D721Med (cell line): ENCODE results near the gene NRXN3.

ENCODE experiments used
- DNase-seq: peaks from one replicate; pipeline ENCODE4 v3.0.0; 2011; ENCODE audit warnings: low spot score; ENCODE audit not compliant: insufficient read length
- FAIRE-seq: peaks from 2 replicates; lab custom pipeline; 2011; peaks lifted over from hg19 to GRCh38; lab: Jason Lieb, UNC
- CTCF ChIP-seq: IDR thresholded peaks from 2 replicates; pipeline ENCODE4 v1.5.1; 2012; ENCODE audit warnings: mild to moderate bottlenecking, control low read depth; ENCODE audit not compliant: insufficient read depth; ENCODE audit errors: missing control alignments

NRXN3 gene

DNA sequence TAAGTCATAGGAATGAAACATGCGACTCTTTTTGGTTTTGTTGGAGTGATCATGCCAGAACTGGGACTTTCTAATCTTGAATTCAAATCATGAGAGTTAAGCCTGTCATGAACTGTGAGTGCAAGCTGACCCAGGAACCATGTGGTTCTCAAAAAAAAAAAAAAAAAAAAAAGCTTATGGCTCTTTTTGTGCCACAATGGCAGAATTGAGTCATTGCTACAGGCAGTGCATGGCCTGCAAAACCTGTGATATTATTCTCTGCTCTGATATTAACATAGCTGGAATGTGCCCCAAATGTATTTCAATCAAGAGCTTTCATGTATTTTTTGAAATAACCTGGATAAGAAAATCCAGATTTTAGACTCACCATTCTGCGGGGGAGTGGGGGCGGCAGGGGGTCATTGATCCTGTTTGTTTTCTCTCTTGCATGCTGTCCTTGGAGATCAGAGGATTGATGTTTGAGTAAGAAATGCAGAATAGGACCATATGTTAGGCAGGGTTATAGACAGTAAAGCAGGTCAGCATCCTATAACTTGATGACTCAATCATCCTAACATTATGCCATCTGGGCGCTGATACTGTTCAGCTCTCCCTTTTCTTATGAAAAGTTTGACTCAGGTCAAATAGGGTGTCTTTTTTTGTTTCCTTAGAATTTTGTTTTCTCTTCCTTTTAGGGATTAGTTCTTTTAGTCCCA, 1243.7 kb downstream of the NRXN3 start:
- DNase-seq (no peak), FAIRE-seq (no peak)
- TF ChIP-seq CTCF = no peak

DNA sequence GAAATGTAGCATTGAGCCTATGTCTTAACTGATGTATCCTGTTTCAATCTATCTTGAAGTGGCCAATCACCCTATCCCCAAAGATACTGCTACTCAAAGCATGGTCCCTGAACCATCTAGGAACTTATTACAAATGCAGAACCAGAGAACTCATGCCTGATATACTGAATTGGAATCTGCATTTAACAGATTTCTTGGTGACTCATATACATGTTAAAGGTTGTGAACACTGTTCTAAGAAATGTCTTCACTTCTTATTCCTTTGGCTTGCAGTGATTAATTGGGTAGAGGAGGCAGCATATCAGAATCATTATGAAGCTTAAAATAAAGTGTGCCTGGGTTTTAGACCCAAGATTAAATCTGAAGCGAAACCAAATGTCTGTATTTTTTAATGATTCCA, 1245.6 kb downstream of the NRXN3 start:
- FAIRE-seq = no peak
- no peak for TF ChIP-seq CTCF

DNA sequence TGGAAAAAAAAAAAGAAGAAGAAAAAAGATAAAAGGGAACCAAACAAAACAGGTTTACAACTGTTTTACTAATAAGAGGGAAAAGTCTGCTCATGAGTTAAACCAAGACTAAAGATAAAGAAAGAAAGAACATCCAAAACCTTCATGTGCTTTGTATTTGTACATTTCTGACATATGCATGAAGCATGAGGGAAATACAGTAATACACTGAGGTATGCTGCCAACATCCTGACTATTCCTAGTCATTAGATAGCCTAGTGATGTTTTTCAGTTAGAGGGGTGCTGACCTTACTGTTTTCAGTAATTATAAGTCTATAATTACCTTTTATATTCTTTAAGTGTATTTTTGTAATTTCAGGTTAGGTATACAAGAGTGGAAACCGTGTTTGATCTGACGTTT, 1247.8 kb downstream of the NRXN3 start:
- FAIRE-seq (no peak), DNase-seq (no peak)
- no peak for TF ChIP-seq CTCF

More for the DNA sequence above, 1245.6 kb downstream of the NRXN3 start:
- no peak for DNase-seq

- FAIRE-seq = no peak
- no peak for DNase-seq
- TF ChIP-seq CTCF = no peak
Measured at GRCh38 chr14:79418649-79419415, 1248.7 kb downstream of the NRXN3 start.

- no peak for TF ChIP-seq CTCF
- no peak for DNase-seq
- FAIRE-seq = no peak
Measured at GRCh38 chr14:79419571-79420327, 1249.6 kb downstream of the NRXN3 start.

GRCh38 chr14:79420725-79421124, 1250.6 kb downstream of the NRXN3 start:
- DNase-seq (no peak), FAIRE-seq (no peak)
- TF ChIP-seq CTCF = no peak
